IMR-90 (cell line): ENCODE data around the gene RARB. TPM values are rescaled to one million over a fixed set of nuclear protein-coding genes. Genes with fewer than 3 reads are reported as not detected.

Experiments
- ATAC-seq: fragments of 200-7000 bp; cut with Tn5 transposase; 2 replicates; pipeline ENCODE4 v1.9.1; 2020; ENCODE audit warnings: low read depth, mild to moderate bottlenecking, moderate library complexity
- BruUV-seq: library from RNA; stranded (reverse); fragments of 400-500 nt; replicated peaks from 2 replicates; lab custom pipeline; 2021; lab: Mats Ljungman, UMichigan
- CTCF ChIA-PET: fragments of 300-600 bp; formaldehyde crosslinking; extraction: SDS; loops from one replicate; lab custom pipeline; 2021; ENCODE audit warnings: antibody characterized with exemption; lab: Yijun Ruan, JAX
- POLR2A ChIA-PET: fragments of 300-600 bp; sonication (Branson Sonifier 250); formaldehyde crosslinking; loops from one replicate; lab custom pipeline; 2022; ENCODE audit warnings: antibody characterized with exemption; ENCODE audit not compliant: unreplicated experiment; lab: Charles Lee
- DNase-seq: peaks from one replicate; pipeline ENCODE4 v3.0.0; 2013
- H2AFZ ChIP-seq: replicated peaks from 2 replicates; pipeline ENCODE3; 2013; ENCODE audit warnings: low read length, mild to moderate bottlenecking; ENCODE audit not compliant: poor library complexity
- H2AK5ac ChIP-seq: 2 replicates; pipeline ENCODE4 v1.6.1; 2013; ENCODE audit warnings: low read depth, low read length, inconsistent platforms
- H2AK9ac ChIP-seq: replicated peaks from 2 replicates; pipeline ENCODE3; 2013; ENCODE audit warnings: mild to moderate bottlenecking, low read depth, low read length, moderate library complexity; ENCODE audit not compliant: poor library complexity
- H2BK120ac ChIP-seq: 2 replicates; pipeline ENCODE4 v1.6.1; 2013; ENCODE audit warnings: low read depth, low read length, inconsistent platforms
- H2BK15ac ChIP-seq: 3 replicates; pipeline ENCODE4 v1.6.1; 2013; ENCODE audit warnings: low read depth, low read length, inconsistent platforms
- H2BK20ac ChIP-seq: 2 replicates; pipeline ENCODE4 v1.6.1; 2013; ENCODE audit warnings: low read depth, mild to moderate bottlenecking, inconsistent platforms, low read length, moderate library complexity
- H2BK5ac ChIP-seq: 2 replicates; pipeline ENCODE4 v1.6.1; 2013; ENCODE audit warnings: mild to moderate bottlenecking, low read depth, low read length, inconsistent platforms; ENCODE audit not compliant: poor library complexity, severe bottlenecking
- H3K14ac ChIP-seq: replicated peaks from 2 replicates; pipeline ENCODE4 v1.6.1; 2013; ENCODE audit warnings: low read depth, low read length, inconsistent platforms
- H3K18ac ChIP-seq: 2 replicates; pipeline ENCODE4 v1.6.1; 2013; ENCODE audit warnings: low read depth, low read length, control low read depth
- H3K23ac ChIP-seq: 2 replicates; pipeline ENCODE4 v1.6.1; 2013; ENCODE audit warnings: low read depth, low read length, inconsistent platforms
- H3K27ac ChIP-seq: 2 replicates; pipeline ENCODE4 v1.5.1; 2013; ENCODE audit warnings: mild to moderate bottlenecking, control low read depth, low read length; ENCODE audit not compliant: insufficient read depth
- H3K27me3 ChIP-seq: 2 replicates; pipeline ENCODE4 v1.6.1; 2013; ENCODE audit warnings: low read length; ENCODE audit not compliant: control insufficient read depth, insufficient read depth
- H3K36me3 ChIP-seq: 2 replicates; pipeline ENCODE4 v1.6.1; 2013; ENCODE audit warnings: low read length, mixed read lengths; ENCODE audit not compliant: control insufficient read depth, insufficient read depth
- H3K4ac ChIP-seq: 2 replicates; pipeline ENCODE4 v1.6.1; 2013; ENCODE audit warnings: low read depth, low read length, inconsistent platforms
- H3K4me1 ChIP-seq: 2 replicates; pipeline ENCODE4 v1.6.1; 2013; ENCODE audit warnings: low read length, mixed read lengths; ENCODE audit not compliant: control insufficient read depth, insufficient read depth
- H3K4me2 ChIP-seq: 2 replicates; pipeline ENCODE4 v1.6.1; 2013; ENCODE audit warnings: low read depth, mild to moderate bottlenecking, control low read depth, low read length, moderate library complexity
- H3K4me3 ChIP-seq: 2 replicates; pipeline ENCODE4 v1.5.1; 2013; ENCODE audit warnings: low read depth, mild to moderate bottlenecking, control low read depth, low read length, moderate library complexity; ENCODE audit not compliant: insufficient read depth
- H3K56ac ChIP-seq: 2 replicates; pipeline ENCODE4 v1.6.1; 2013; ENCODE audit warnings: low read length, inconsistent platforms; ENCODE audit not compliant: insufficient read depth; ENCODE audit errors: extremely low read depth
- H3K79me1 ChIP-seq, 2 experiments: 2 replicates each; pipeline ENCODE4 v1.6.1; 2013; ENCODE audit warnings: low read length in 2 of 2, inconsistent platforms in 1 of 2, low read depth in 1 of 2
- H3K9ac ChIP-seq: 2 replicates; pipeline ENCODE4 v1.6.1; 2013; ENCODE audit warnings: low read depth, low read length, control low read depth
- H3K9me1 ChIP-seq: 2 replicates; pipeline ENCODE4 v1.6.1; 2013; ENCODE audit warnings: low read length, inconsistent platforms; ENCODE audit not compliant: insufficient read depth
- H3K9me3 ChIP-seq: 2 replicates; pipeline ENCODE4 v1.6.1; 2013; ENCODE audit warnings: low read length; ENCODE audit not compliant: control insufficient read depth, insufficient read depth
- H4K20me1 ChIP-seq: 2 replicates; pipeline ENCODE4 v1.6.1; 2013; ENCODE audit warnings: low read length, inconsistent platforms; ENCODE audit not compliant: insufficient read depth
- H4K5ac ChIP-seq: 2 replicates; pipeline ENCODE4 v1.6.1; 2013; ENCODE audit warnings: mild to moderate bottlenecking, low read depth, low read length, control low read depth
- H4K8ac ChIP-seq, 2 experiments: 2 replicates each; pipeline ENCODE4 v1.6.1; 2013; ENCODE audit warnings: low read depth in 2 of 2, low read length in 2 of 2, control low read depth in 1 of 2, inconsistent platforms in 1 of 2
- H4K91ac ChIP-seq: 2 replicates; pipeline ENCODE4 v1.6.1; 2013; ENCODE audit warnings: low read depth, low read length, inconsistent platforms; ENCODE audit not compliant: insufficient read depth
- BHLHE40 ChIP-seq: fragments of 150-350 bp; IDR thresholded peaks from 2 replicates; pipeline ENCODE4 v1.6.1; 2016; ENCODE audit warnings: mild to moderate bottlenecking, low read depth, low read length
- MAFK ChIP-seq: IDR thresholded peaks from 2 replicates; pipeline ENCODE4 v1.6.1; 2012; ENCODE audit warnings: low read depth, low read length, improper control_type of control experiment
- MAZ ChIP-seq: IDR thresholded peaks from 2 replicates; pipeline ENCODE4 v1.6.1; 2012; ENCODE audit warnings: low read depth, mild to moderate bottlenecking, low read length, improper control_type of control experiment, moderate library complexity, borderline replicate concordance
- MXI1 ChIP-seq: IDR thresholded peaks from 2 replicates; pipeline ENCODE4 v1.6.1; 2012; ENCODE audit warnings: low read depth, mild to moderate bottlenecking, low read length, moderate library complexity, borderline replicate concordance
- POLR2A ChIP-seq: IDR thresholded peaks from 2 replicates; pipeline ENCODE4 v1.6.1; 2012; ENCODE audit warnings: mild to moderate bottlenecking, low read depth, low read length
- RFX5 ChIP-seq: IDR thresholded peaks from 2 replicates; pipeline ENCODE4 v1.8.0; 2012; ENCODE audit warnings: low read depth, mild to moderate bottlenecking, low read length, moderate library complexity
- WGBS, 2 experiments: methylation state at CpG; one replicate each; pipeline versions ENCODE4 v1.1.5 to v1.1.7; 2013; ENCODE audit warnings: missing lambda C conversion rate in 2 of 2; ENCODE audit not compliant: insufficient read length in 1 of 2; ENCODE audit errors: extremely low coverage in 2 of 2; 5-methylcytosine and 5-hydroxymethylcytosine counted together
- dilution Hi-C: fragments of 300-500 bp; cut with HindIII; formaldehyde crosslinking; loops from one replicate; pipeline ENCODE4 v1.14.3; 2018; ENCODE audit warnings: low sequenced_read_pairs; ENCODE audit not compliant: unreplicated experiment
- in situ Hi-C: fragments of 300-500 bp; cut with MboI; formaldehyde crosslinking; loops from 3 replicates; pipeline ENCODE4 v1.14.3; 2019; ENCODE audit warnings: low sequenced_read_pairs, inconsistent platforms, mixed read lengths
- intact Hi-C: fragments of 100-400 bp; cut with micrococcal nuclease; formaldehyde crosslinking; loops from 2 replicates; pipeline ENCODE4 v1.10.0; 2022
- polyA plus RNA-seq, 3 experiments: library from polyadenylated mRNA; depleted of rRNA; stranded (reverse); fragments of >200 nt; gene quantifications; 2 replicates each; pipeline ENCODE4 v1.2.3, GENCODE V29; 2012; ENCODE audit warnings: low replicate concordance in 1 of 3
- total RNA-seq: library from RNA; depleted of rRNA; stranded (reverse); fragments of >200 nt; gene quantifications from 2 replicates; pipeline ENCODE4 v1.2.3, GENCODE V29; 2012
- TF ChIP-seq, protein P1 (sequence below): conservative IDR thresholded peaks from 2 replicates; pipeline ENCODE4 v1.5.1; 2012; ENCODE audit warnings: mild to moderate bottlenecking, low read depth, low read length, improper control_type of control experiment
- TF ChIP-seq, protein P2 (sequence below): fragments of 150-350 bp; IDR thresholded peaks from 2 replicates; pipeline ENCODE4 v1.6.1; 2017; ENCODE audit warnings: mild to moderate bottlenecking, antibody characterized with exemption, low read length, low read depth

Gene RARB
- total and polyA plus RNA-seq, 2 of the 4 experiments (the other 2 are of a cell fraction), result 0.53 to 1.4 TPM

GRCh38 chr3:25566358-25566920 is 138.4 kb downstream of the RARB start:
- POLR2A ChIA-PET, result no interaction called here
- in situ Hi-C loops, result no loop called here

More at GRCh38 chr3:25566358-25566920, 138.4 kb downstream of the RARB start:
- 0 out of 2 replicates have a peak, but pooled peaks cover under 1% of the 10 kb centered on the region for H3K27me3 ChIP-seq
- no peak overlapping the region for H3K18ac ChIP-seq
- CTCF ChIA-PET, result interaction anchor here (0.6 to 0.7 kb wide), 2 partner anchors 15 to 591 kb away, joined by 3 to 6 read pairs; no protein-coding TSS in a partner anchor
- no peaks in the 10 kb centered on the region for H3K9me3 ChIP-seq
- H3K56ac ChIP-seq, result no peak overlapping the region
- dilution Hi-C loops, result no loop called here
- H4K91ac ChIP-seq, result no peak overlapping the region
- ATAC-seq, result no peak
- H2AFZ ChIP-seq, result no peak overlapping the region
- H3K36me3 ChIP-seq, result no peaks in the 10 kb centered on the region
- H2AK5ac ChIP-seq, result no peak overlapping the region; the same call in 1 of the 2 replicates
- H3K4ac ChIP-seq, result no peak overlapping the region
- H2BK15ac ChIP-seq, result no peak overlapping the region
- DNase-seq, result no peak
- no peak overlapping the region for H2AK9ac ChIP-seq
- H3K27ac ChIP-seq, result no peak overlapping the region
- H3K9me1 ChIP-seq, result no peaks in the 10 kb centered on the region
- H3K79me1 ChIP-seq, result no peaks in the 10 kb centered on the region
- H2BK20ac ChIP-seq, result no peak overlapping the region
- intact Hi-C loops, result no loop called here
- no peaks in the 10 kb centered on the region for H4K20me1 ChIP-seq
- TF ChIP-seq MAFK, result no peak
- no peak for TF ChIP-seq POLR2A
- TF ChIP-seq MAZ, result no peak
- no peak for TF ChIP-seq BHLHE40
- TF ChIP-seq MXI1, result no peak
- TF ChIP-seq, protein P1, sequence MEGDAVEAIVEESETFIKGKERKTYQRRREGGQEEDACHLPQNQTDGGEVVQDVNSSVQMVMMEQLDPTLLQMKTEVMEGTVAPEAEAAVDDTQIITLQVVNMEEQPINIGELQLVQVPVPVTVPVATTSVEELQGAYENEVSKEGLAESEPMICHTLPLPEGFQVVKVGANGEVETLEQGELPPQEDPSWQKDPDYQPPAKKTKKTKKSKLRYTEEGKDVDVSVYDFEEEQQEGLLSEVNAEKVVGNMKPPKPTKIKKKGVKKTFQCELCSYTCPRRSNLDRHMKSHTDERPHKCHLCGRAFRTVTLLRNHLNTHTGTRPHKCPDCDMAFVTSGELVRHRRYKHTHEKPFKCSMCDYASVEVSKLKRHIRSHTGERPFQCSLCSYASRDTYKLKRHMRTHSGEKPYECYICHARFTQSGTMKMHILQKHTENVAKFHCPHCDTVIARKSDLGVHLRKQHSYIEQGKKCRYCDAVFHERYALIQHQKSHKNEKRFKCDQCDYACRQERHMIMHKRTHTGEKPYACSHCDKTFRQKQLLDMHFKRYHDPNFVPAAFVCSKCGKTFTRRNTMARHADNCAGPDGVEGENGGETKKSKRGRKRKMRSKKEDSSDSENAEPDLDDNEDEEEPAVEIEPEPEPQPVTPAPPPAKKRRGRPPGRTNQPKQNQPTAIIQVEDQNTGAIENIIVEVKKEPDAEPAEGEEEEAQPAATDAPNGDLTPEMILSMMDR, result no peak
- TF ChIP-seq, protein P2, sequence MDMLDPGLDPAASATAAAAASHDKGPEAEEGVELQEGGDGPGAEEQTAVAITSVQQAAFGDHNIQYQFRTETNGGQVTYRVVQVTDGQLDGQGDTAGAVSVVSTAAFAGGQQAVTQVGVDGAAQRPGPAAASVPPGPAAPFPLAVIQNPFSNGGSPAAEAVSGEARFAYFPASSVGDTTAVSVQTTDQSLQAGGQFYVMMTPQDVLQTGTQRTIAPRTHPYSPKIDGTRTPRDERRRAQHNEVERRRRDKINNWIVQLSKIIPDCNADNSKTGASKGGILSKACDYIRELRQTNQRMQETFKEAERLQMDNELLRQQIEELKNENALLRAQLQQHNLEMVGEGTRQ, result no peak
- TF ChIP-seq RFX5, result no peak
- H3K4me2 ChIP-seq, result no peak overlapping the region
- H3K14ac ChIP-seq, result no peak overlapping the region
- H3K4me3 ChIP-seq, result no peak overlapping the region
- no peak overlapping the region for H2BK120ac ChIP-seq
- BruUV-seq, result no TSS peak
- H2BK5ac ChIP-seq, result no peak overlapping the region
- no peak overlapping the region for H3K23ac ChIP-seq
- H3K9ac ChIP-seq, result no peak overlapping the region
- no CpG with 5 or more reads among the region's 5 CpGs for WGBS, 2 experiments
- no peaks in the 10 kb centered on the region for H3K4me1 ChIP-seq
- H4K5ac ChIP-seq, result no peak overlapping the region
- H4K8ac ChIP-seq, result no peak overlapping the region
